ENCODE data around the gene PAMR1. TPM values are rescaled to one million over a fixed set of nuclear protein-coding genes. Genes with fewer than 3 reads are reported as not detected.

Gene PAMR1
- total RNA-seq, 4 donors from 2014 or later: 0.34 to 9.2 (median 3.8) TPM

DNA sequence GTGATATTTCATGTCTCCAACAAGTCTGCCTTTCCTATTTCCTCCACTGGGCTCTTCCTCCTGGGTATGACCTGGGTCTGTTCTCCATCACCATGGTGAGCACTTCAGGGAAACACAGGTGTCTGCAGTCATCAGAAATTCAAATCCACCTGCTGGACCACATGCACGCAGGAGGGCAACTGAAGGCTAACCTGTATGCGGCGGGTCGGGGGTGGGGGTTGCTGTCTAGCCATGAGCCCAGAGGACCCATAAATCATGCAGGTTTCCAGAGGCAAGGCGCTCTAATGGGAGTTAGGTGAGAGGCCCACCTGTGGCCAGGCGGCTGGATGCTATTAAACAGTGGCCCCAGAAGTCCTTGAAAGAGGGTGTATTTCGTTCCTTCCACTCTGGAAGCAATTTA, 11.1 kb upstream of the PAMR1 start:
- no peak overlapping the region for H3K4me3 ChIP-seq
- 92% methylated on average over 5 to 6 of the region's 7 CpGs for WGBS, 2 donors
- intact Hi-C loops (cut with DNase I): no loop called here
- no peak overlapping the region for H3K27ac ChIP-seq
- no peaks in the 10 kb centered on the region for H3K36me3 ChIP-seq
- H3K27me3 ChIP-seq: no peaks in the 10 kb centered on the region
- no peaks in the 10 kb centered on the region for H3K9me3 ChIP-seq
- peaks cover 0 to 17% (median 11%) of the 10 kb centered on the region in 3 donors for H3K4me1 ChIP-seq
- TF ChIP-seq CTCF (IDR thresholded peaks at IDR 0.05): no peak
- no peak for TF ChIP-seq POLR2A (IDR thresholded peaks at IDR 0.05)
- DNase-seq: no peak

DNA sequence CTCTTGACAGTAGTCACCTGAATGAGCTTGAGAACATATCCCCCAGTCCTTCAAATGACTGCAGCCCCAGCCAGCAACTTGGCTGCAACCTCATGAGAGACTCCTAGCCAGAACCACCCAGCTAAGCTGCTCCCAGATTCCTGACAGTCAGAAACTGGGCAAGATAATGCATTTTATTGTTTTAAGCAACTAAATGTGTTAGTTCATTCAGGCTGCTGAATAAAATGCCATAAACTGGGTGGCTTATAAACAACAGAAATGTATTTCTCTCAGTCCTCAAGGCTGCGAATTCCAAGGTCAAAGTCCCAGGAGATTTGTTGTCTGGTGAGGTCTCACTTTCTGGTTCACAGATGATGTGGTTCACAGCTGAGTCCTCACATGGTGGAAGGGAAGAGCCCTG, 5.8 kb upstream of the PAMR1 start:
- WGBS, 2 donors: 50% methylated on average over 1 of the region's 1 CpG
- Histone ChIP-seq H3K4me1 (peaks cover 0 to 9% (median 8%) of the 10 kb centered on the region in 3 donors), H3K4me3 (no peak overlapping the region), H3K36me3 (no peaks in the 10 kb centered on the region), H3K9me3 (no peaks in the 10 kb centered on the region), H3K27me3 (peaks cover 0 to 14% (median 0%) of the 10 kb centered on the region in 4 donors), H3K27ac (no peak overlapping the region)
- TF ChIP-seq CTCF (IDR thresholded peaks at IDR 0.05): no peak
- TF ChIP-seq POLR2A (IDR thresholded peaks at IDR 0.05): no peak
- intact Hi-C loops (cut with DNase I): no loop called here
- DNase-seq: no peak

DNA sequence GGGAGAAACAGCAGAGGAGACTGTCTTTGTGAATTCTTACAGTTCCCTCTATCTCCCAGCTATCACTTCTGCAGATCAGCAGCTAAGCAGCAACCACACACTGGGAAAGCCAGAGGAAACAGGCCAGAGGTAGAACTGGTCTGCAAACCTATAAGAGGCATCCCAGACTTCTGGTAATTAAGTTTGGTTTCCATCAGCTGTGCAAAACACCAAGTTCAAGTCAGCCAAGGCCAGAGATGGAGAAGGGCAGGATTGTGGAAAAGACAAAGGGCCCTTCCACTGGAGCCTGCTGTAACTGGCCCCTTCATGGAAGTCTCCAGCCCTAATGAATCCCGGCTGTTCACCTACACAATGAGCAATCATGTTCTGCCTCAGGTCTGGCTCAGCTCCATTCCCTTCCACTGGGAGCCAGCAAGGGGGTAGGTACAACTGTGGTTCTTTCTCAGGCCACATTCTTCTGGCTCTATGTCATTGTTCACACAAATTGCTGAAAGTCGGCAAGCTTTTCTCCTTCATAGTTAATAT, 4.6 kb upstream of the PAMR1 start:
- TF ChIP-seq CTCF (IDR thresholded peaks at IDR 0.05): no peak
- no peak for TF ChIP-seq POLR2A (IDR thresholded peaks at IDR 0.05)
- no peak overlapping the region for H3K27ac ChIP-seq
- peaks cover 0 to 19% (median 12%) of the 10 kb centered on the region in 3 donors for H3K4me1 ChIP-seq
- intact Hi-C loops (cut with DNase I): no loop called here
- H3K27me3 ChIP-seq: peaks cover 0 to 26% (median 0%) of the 10 kb centered on the region in 4 donors
- DNase-seq: no peak
- WGBS, 2 donors: 25 to 33% methylated on average over 1 to 2 of the region's 2 CpGs
- no peaks in the 10 kb centered on the region for H3K9me3 ChIP-seq
- H3K36me3 ChIP-seq: no peaks in the 10 kb centered on the region
- no peak overlapping the region for H3K4me3 ChIP-seq

DNA sequence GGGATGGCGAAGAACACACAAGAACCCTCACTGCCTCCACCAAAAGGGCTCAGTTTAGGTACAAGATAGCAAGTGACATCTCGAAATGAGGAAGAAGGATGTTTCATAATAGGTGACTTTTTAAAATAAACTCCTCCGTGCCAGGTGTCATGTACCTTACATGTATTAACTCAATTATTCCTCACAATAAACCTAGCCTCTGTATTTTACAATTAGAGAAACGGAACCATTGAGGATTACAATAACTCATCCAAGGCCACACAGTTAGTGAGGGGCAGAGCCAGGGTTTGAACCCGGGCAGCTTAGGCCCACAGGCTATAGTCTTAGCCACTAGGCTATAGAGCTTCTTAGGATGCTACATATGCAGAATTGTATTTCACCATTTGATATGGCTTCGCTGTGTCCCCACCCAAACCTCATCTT, 965 bp upstream of the PAMR1 start:
- intact Hi-C loops (cut with DNase I): no loop called here
- Histone ChIP-seq H3K27ac (no peak overlapping the region), H3K4me1 (peaks cover 0 to 26% (median 12%) of the 10 kb centered on the region in 3 donors), H3K27me3 (peaks cover 0 to 46% (median 0%) of the 10 kb centered on the region in 4 donors), H3K36me3 (no peaks in the 10 kb centered on the region), H3K4me3 (peak overlapping the region in 1 of 4 donors; percentile 60), H3K9me3 (no peaks in the 10 kb centered on the region)
- TF ChIP-seq CTCF (IDR thresholded peaks at IDR 0.05) (no peak), POLR2A (IDR thresholded peaks at IDR 0.05) (no peak)
- WGBS, 2 donors: 59 to 73% methylated on average over 6 of the region's 6 CpGs
- no peak for DNase-seq

DNA sequence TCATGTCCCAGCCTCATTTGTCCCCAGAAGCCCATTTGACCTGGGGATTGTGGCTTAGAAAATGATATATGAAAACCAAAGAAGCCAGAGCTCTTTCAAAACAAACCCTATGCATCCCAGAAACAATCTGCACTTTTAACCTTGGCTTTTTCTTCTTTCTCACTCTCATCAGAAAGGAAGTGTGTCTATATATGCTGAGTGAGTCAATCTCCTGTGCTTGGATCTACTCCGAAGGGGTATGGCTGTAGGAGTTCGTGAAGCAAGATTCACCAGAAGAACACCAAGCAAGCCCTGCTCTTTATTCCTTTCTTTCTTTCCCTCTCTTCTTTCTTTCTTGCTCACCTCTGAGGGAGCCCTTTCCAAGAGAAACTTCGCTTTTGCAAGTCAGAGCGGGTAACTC, 636 bp downstream of the PAMR1 start:
- DNase-seq: no peak
- no peak for TF ChIP-seq CTCF (IDR thresholded peaks at IDR 0.05)
- Histone ChIP-seq H3K27me3 (peaks cover 0 to 46% (median 0%) of the 10 kb centered on the region in 4 donors), H3K27ac (peak overlapping the region in 2 of 4 donors; percentile 12 to 56), H3K4me1 (peaks cover 0 to 18% (median 5%) of the 10 kb centered on the region in 3 donors), H3K9me3 (no peaks in the 10 kb centered on the region), H3K36me3 (no peaks in the 10 kb centered on the region), H3K4me3 (peak overlapping the region in 3 of 4 donors; percentile 28 to 60 (median 32))
- WGBS, 2 donors: 47 to 52% methylated on average over 4 of the region's 4 CpGs
- intact Hi-C loops (cut with DNase I): no loop called here
